GM23338 (cell line): ENCODE results near the gene NTRK3. TPM values are rescaled to one million over a fixed set of nuclear protein-coding genes. Genes with fewer than 3 reads are reported as not detected.

Experiments
- ATAC-seq: fragments of 200-7000 bp; cut with Tn5 transposase; 3 replicates; pipeline ENCODE4 v1.9.1; 2020
- DNase-seq: peaks from one replicate; pipeline ENCODE4 v3.0.0-alpha.2; 2015; ENCODE audit warnings: low spot score
- H2AFZ ChIP-seq: fragments of 200-600 bp; sonication (generic); 2 replicates; pipeline ENCODE4 v1.8.0; 2016; ENCODE audit warnings: antibody characterized with exemption, mild to moderate bottlenecking, moderate library complexity
- H3F3A ChIP-seq: fragments of 200-600 bp; sonication (generic); replicated peaks from 2 replicates; pipeline ENCODE4 v1.8.0; 2017; ENCODE audit warnings: antibody characterized with exemption, mixed run types, low read depth
- H3K27ac ChIP-seq: fragments of 200-600 bp; sonication (generic); 2 replicates; pipeline ENCODE4 v1.6.1; 2016; ENCODE audit warnings: low read depth
- H3K27me3 ChIP-seq: fragments of 200-600 bp; sonication (generic); 2 replicates; pipeline ENCODE4 v1.8.0; 2016; ENCODE audit warnings: mild to moderate bottlenecking, mixed run types, moderate library complexity; ENCODE audit not compliant: insufficient read depth
- H3K36me3 ChIP-seq: fragments of 200-600 bp; sonication (generic); 2 replicates; pipeline ENCODE4 v1.8.0; 2016; ENCODE audit warnings: mild to moderate bottlenecking; ENCODE audit not compliant: insufficient read depth
- H3K4me1 ChIP-seq: fragments of 200-600 bp; sonication (generic); 2 replicates; pipeline ENCODE4 v1.8.0; 2016; ENCODE audit warnings: mild to moderate bottlenecking, moderate library complexity; ENCODE audit not compliant: insufficient read depth
- H3K4me2 ChIP-seq: fragments of 200-600 bp; sonication (generic); 2 replicates; pipeline ENCODE4 v1.7.1; 2017; ENCODE audit warnings: mixed run types
- H3K4me3 ChIP-seq: fragments of 200-600 bp; sonication (generic); 2 replicates; pipeline ENCODE4 v1.6.1; 2016; ENCODE audit warnings: mixed run types
- H3K79me2 ChIP-seq: fragments of 200-600 bp; sonication (generic); replicated peaks from 2 replicates; pipeline ENCODE4 v1.8.0; 2017; ENCODE audit warnings: mild to moderate bottlenecking; ENCODE audit not compliant: insufficient read depth
- H3K9me2 ChIP-seq: fragments of 200-600 bp; sonication (generic); 2 replicates; pipeline ENCODE4 v1.8.0; 2017; ENCODE audit not compliant: insufficient read depth
- H4K20me1 ChIP-seq: fragments of 200-600 bp; sonication (generic); replicated peaks from 2 replicates; pipeline ENCODE4 v1.8.0; 2017; ENCODE audit warnings: mild to moderate bottlenecking; ENCODE audit not compliant: insufficient read depth
- H3K27ac Mint-ChIP-seq: 2 replicates; pipeline ENCODE4 v1.8.0; 2020; ENCODE audit warnings: inconsistent platforms, mild to moderate bottlenecking, moderate library complexity, mixed read lengths
- H3K27me3 Mint-ChIP-seq: 3 replicates; pipeline ENCODE4 v1.8.0; 2022; ENCODE audit warnings: low read depth, mild to moderate bottlenecking, moderate library complexity, mixed read lengths, inconsistent platforms; ENCODE audit not compliant: insufficient read depth, poor library complexity
- H3K36me3 Mint-ChIP-seq: 3 replicates; pipeline ENCODE4 v1.8.0; 2021; ENCODE audit warnings: low read depth, mild to moderate bottlenecking, inconsistent platforms, moderate library complexity, mixed read lengths
- H3K4me1 Mint-ChIP-seq: 3 replicates; pipeline ENCODE4 v1.8.0; 2020; ENCODE audit warnings: mild to moderate bottlenecking, inconsistent platforms, mixed read lengths
- H3K4me3 Mint-ChIP-seq: 3 replicates; pipeline ENCODE4 v1.8.0; 2021; ENCODE audit warnings: moderate library complexity, mild to moderate bottlenecking, inconsistent platforms, mixed read lengths
- H3K9me3 Mint-ChIP-seq: 3 replicates; pipeline ENCODE4 v1.8.0; 2020; ENCODE audit warnings: moderate library complexity, mild to moderate bottlenecking, inconsistent platforms, mixed read lengths
- CREB1 ChIP-seq: fragments of 250-450 bp; sonication (Bioruptor Pico); IDR thresholded peaks from 2 replicates; pipeline ENCODE4 v1.5.0; 2020; ENCODE audit warnings: low read depth, mild to moderate bottlenecking, moderate library complexity
- EZH2 ChIP-seq: fragments of 200-600 bp; sonication (generic); IDR thresholded peaks from one replicate; pipeline ENCODE4 v1.8.0; 2017; ENCODE audit warnings: antibody characterized with exemption, mild to moderate bottlenecking, low read depth; ENCODE audit not compliant: unreplicated experiment
- EZH2phosphoT487 ChIP-seq: fragments of 200-600 bp; sonication (generic); IDR thresholded peaks from one replicate; pipeline ENCODE4 v1.8.1; 2018; ENCODE audit warnings: antibody characterized with exemption; ENCODE audit not compliant: unreplicated experiment
- JUNB ChIP-seq: IDR thresholded peaks from one replicate; pipeline ENCODE4 v1.6.1; 2016; ENCODE audit warnings: antibody characterized with exemption; ENCODE audit not compliant: unreplicated experiment
- NANOG ChIP-seq: IDR thresholded peaks from 2 replicates; pipeline ENCODE4 v1.6.1; 2016; ENCODE audit warnings: antibody characterized with exemption, borderline replicate concordance
- POLR2AphosphoS5 ChIP-seq: IDR thresholded peaks from 2 replicates; pipeline ENCODE4 v1.6.1; 2016; ENCODE audit warnings: antibody characterized with exemption, low read depth
- STAT1 ChIP-seq: IDR thresholded peaks from one replicate; pipeline ENCODE4 v1.6.1; 2016; ENCODE audit warnings: antibody characterized with exemption; ENCODE audit not compliant: unreplicated experiment
- ZNF114 ChIP-seq: fragments of 250-450 bp; sonication (Bioruptor Pico); IDR thresholded peaks from 2 replicates; pipeline ENCODE4 v1.5.0; 2020; ENCODE audit warnings: mild to moderate bottlenecking, moderate library complexity
- ZNF331 ChIP-seq: fragments of 250-450 bp; sonication (Bioruptor Pico); IDR thresholded peaks from 2 replicates; pipeline ENCODE4 v1.5.0; 2020; ENCODE audit warnings: low read depth, mild to moderate bottlenecking, moderate library complexity
- polyA plus RNA-seq: library from polyadenylated mRNA; unstranded; fragments of >200 nt; fragmentation: Nextera tagmentation; extraction: Ambion mirVana; gene quantifications from 2 replicates; pipeline ENCODE4 v1.2.1, GENCODE V29; 2016
- total RNA-seq: library from RNA; depleted of rRNA; stranded (reverse); fragments of >200 nt; shearing (Covaris generic); gene quantifications from 2 replicates; pipeline ENCODE4 v1.2.3, GENCODE V29; 2014
- TF ChIP-seq, protein P1 (sequence below): IDR thresholded peaks from one replicate; pipeline ENCODE4 v1.6.1; 2018; ENCODE audit warnings: antibody characterized with exemption; ENCODE audit not compliant: unreplicated experiment
- TF ChIP-seq, protein P2 (sequence below): IDR thresholded peaks from 2 replicates; pipeline ENCODE4 v1.6.1; 2016; ENCODE audit warnings: antibody characterized with exemption
- TF ChIP-seq, protein P3 (sequence below), 2 experiments: fragments of 200-600 bp in 1 of 2; sonication (generic) in 1 of 2; conservative IDR thresholded peaks; 2 replicates each; pipeline versions ENCODE4 v1.5.1 to v1.6.1; 2016 to 2017; ENCODE audit warnings: antibody characterized with exemption in 2 of 2, low read depth in 2 of 2, mild to moderate bottlenecking in 2 of 2, moderate library complexity in 1 of 2
- TF ChIP-seq, protein P4 (sequence below): fragments of 250-450 bp; sonication (Bioruptor Pico); IDR thresholded peaks from 2 replicates; pipeline ENCODE4 v1.5.0; 2020; ENCODE audit warnings: mild to moderate bottlenecking, moderate library complexity

Gene NTRK3
- total and polyA plus RNA-seq, 2 experiments from 2014 or later: 3.1 to 5.3 TPM

DNA sequence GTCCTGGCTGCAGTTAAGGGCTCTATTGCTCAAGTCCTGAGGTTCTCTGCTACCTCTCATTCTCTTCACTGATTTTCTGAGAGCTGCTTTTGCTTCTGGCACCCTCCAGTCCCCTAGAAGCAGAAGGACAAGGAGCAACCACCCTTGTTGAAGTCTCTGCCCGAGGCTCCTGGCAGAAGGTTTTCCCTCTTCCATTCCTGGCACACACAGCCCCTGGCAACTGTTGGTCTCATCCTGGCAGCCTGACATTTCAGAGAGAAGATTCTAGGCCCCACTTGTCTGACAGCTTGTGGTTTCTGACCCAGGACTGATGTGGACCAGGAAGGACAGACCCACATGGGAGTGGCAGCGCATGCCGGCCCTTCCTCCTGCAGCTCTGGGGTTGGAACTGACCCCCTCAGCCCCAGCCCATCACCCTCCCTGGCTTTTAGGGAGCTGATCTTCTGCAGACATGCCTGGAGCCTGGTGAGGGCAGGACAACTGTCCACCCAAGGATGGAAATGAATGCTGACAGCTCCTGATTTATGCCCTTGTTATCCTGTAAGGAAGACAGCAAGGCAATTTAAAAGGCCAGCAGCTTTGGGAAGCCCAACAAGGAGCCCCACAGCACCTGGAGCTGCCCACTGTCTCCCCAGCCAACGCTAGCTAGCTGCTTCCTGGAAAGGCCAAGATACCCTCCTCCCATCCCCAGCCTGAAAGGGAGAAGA lies 13.0 kb upstream of the NTRK3 start:
- Histone ChIP-seq H4K20me1 (no peaks in the 10 kb centered on the region), H3K4me3 (no peak overlapping the region), H3K4me2 (no peak overlapping the region), H3K79me2 (no peaks in the 10 kb centered on the region), H3K27me3 (no peaks in the 10 kb centered on the region), H3K4me1 (no peaks in the 10 kb centered on the region), H2AFZ (no peak overlapping the region), H3K9me2 (no peaks in the 10 kb centered on the region), H3K27ac (no peak overlapping the region), H3F3A (no peaks in the 10 kb centered on the region), H3K36me3 (no peaks in the 10 kb centered on the region)
- no peak for ATAC-seq
- Mint-ChIP-seq H3K4me3 (no peak overlapping the region), H3K36me3 (no peaks in the 10 kb centered on the region), H3K4me1 (no peaks in the 10 kb centered on the region), H3K27me3 (peaks cover 9% of the 10 kb centered on the region), H3K9me3 (no peaks in the 10 kb centered on the region), H3K27ac (no peak overlapping the region)
- no peak for TF ChIP-seq STAT1
- TF ChIP-seq, protein P1, sequence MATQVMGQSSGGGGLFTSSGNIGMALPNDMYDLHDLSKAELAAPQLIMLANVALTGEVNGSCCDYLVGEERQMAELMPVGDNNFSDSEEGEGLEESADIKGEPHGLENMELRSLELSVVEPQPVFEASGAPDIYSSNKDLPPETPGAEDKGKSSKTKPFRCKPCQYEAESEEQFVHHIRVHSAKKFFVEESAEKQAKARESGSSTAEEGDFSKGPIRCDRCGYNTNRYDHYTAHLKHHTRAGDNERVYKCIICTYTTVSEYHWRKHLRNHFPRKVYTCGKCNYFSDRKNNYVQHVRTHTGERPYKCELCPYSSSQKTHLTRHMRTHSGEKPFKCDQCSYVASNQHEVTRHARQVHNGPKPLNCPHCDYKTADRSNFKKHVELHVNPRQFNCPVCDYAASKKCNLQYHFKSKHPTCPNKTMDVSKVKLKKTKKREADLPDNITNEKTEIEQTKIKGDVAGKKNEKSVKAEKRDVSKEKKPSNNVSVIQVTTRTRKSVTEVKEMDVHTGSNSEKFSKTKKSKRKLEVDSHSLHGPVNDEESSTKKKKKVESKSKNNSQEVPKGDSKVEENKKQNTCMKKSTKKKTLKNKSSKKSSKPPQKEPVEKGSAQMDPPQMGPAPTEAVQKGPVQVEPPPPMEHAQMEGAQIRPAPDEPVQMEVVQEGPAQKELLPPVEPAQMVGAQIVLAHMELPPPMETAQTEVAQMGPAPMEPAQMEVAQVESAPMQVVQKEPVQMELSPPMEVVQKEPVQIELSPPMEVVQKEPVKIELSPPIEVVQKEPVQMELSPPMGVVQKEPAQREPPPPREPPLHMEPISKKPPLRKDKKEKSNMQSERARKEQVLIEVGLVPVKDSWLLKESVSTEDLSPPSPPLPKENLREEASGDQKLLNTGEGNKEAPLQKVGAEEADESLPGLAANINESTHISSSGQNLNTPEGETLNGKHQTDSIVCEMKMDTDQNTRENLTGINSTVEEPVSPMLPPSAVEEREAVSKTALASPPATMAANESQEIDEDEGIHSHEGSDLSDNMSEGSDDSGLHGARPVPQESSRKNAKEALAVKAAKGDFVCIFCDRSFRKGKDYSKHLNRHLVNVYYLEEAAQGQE: no peak
- TF ChIP-seq, protein P2, sequence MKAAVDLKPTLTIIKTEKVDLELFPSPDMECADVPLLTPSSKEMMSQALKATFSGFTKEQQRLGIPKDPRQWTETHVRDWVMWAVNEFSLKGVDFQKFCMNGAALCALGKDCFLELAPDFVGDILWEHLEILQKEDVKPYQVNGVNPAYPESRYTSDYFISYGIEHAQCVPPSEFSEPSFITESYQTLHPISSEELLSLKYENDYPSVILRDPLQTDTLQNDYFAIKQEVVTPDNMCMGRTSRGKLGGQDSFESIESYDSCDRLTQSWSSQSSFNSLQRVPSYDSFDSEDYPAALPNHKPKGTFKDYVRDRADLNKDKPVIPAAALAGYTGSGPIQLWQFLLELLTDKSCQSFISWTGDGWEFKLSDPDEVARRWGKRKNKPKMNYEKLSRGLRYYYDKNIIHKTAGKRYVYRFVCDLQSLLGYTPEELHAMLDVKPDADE: no peak
- no peak for TF ChIP-seq JUNB
- no peak for TF ChIP-seq EZH2
- TF ChIP-seq, protein P3, sequence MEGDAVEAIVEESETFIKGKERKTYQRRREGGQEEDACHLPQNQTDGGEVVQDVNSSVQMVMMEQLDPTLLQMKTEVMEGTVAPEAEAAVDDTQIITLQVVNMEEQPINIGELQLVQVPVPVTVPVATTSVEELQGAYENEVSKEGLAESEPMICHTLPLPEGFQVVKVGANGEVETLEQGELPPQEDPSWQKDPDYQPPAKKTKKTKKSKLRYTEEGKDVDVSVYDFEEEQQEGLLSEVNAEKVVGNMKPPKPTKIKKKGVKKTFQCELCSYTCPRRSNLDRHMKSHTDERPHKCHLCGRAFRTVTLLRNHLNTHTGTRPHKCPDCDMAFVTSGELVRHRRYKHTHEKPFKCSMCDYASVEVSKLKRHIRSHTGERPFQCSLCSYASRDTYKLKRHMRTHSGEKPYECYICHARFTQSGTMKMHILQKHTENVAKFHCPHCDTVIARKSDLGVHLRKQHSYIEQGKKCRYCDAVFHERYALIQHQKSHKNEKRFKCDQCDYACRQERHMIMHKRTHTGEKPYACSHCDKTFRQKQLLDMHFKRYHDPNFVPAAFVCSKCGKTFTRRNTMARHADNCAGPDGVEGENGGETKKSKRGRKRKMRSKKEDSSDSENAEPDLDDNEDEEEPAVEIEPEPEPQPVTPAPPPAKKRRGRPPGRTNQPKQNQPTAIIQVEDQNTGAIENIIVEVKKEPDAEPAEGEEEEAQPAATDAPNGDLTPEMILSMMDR (conservative IDR thresholded peaks at IDR 0.05; ENCODE audit: low read depth in 2 of 2): no peak
- TF ChIP-seq ZNF331 (CRISPR knock-in tag): no peak
- TF ChIP-seq EZH2phosphoT487: no peak
- TF ChIP-seq CREB1 (CRISPR knock-in tag): no peak
- TF ChIP-seq, protein P4, sequence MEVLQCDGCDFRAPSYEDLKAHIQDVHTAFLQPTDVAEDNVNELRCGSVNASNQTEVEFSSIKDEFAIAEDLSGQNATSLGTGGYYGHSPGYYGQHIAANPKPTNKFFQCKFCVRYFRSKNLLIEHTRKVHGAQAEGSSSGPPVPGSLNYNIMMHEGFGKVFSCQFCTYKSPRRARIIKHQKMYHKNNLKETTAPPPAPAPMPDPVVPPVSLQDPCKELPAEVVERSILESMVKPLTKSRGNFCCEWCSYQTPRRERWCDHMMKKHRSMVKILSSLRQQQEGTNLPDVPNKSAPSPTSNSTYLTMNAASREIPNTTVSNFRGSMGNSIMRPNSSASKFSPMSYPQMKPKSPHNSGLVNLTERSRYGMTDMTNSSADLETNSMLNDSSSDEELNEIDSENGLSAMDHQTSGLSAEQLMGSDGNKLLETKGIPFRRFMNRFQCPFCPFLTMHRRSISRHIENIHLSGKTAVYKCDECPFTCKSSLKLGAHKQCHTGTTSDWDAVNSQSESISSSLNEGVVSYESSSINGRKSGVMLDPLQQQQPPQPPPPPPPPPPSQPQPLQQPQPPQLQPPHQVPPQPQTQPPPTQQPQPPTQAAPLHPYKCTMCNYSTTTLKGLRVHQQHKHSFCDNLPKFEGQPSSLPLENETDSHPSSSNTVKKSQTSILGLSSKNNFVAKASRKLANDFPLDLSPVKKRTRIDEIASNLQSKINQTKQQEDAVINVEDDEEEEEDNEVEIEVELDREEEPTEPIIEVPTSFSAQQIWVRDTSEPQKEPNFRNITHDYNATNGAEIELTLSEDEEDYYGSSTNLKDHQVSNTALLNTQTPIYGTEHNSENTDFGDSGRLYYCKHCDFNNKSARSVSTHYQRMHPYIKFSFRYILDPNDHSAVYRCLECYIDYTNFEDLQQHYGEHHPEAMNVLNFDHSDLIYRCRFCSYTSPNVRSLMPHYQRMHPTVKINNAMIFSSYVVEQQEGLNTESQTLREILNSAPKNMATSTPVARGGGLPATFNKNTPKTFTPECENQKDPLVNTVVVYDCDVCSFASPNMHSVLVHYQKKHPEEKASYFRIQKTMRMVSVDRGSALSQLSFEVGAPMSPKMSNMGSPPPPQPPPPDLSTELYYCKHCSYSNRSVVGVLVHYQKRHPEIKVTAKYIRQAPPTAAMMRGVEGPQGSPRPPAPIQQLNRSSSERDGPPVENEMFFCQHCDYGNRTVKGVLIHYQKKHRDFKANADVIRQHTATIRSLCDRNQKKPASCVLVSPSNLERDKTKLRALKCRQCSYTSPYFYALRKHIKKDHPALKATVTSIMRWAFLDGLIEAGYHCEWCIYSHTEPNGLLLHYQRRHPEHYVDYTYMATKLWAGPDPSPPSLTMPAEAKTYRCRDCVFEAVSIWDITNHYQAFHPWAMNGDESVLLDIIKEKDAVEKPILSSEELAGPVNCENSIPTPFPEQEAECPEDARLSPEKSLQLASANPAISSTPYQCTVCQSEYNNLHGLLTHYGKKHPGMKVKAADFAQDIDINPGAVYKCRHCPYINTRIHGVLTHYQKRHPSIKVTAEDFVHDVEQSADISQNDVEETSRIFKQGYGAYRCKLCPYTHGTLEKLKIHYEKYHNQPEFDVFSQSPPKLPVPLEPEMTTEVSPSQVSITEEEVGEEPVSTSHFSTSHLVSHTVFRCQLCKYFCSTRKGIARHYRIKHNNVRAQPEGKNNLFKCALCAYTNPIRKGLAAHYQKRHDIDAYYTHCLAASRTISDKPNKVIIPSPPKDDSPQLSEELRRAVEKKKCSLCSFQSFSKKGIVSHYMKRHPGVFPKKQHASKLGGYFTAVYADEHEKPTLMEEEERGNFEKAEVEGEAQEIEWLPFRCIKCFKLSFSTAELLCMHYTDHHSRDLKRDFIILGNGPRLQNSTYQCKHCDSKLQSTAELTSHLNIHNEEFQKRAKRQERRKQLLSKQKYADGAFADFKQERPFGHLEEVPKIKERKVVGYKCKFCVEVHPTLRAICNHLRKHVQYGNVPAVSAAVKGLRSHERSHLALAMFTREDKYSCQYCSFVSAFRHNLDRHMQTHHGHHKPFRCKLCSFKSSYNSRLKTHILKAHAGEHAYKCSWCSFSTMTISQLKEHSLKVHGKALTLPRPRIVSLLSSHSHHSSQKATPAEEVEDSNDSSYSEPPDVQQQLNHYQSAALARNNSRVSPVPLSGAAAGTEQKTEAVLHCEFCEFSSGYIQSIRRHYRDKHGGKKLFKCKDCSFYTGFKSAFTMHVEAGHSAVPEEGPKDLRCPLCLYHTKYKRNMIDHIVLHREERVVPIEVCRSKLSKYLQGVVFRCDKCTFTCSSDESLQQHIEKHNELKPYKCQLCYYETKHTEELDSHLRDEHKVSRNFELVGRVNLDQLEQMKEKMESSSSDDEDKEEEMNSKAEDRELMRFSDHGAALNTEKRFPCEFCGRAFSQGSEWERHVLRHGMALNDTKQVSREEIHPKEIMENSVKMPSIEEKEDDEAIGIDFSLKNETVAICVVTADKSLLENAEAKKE (CRISPR knock-in tag): no peak
- TF ChIP-seq POLR2AphosphoS5: no peak
- TF ChIP-seq ZNF114 (CRISPR knock-in tag): no peak
- no peak for TF ChIP-seq NANOG
- DNase-seq: no peak
